Astrocyte of the hippocampus (primary cell): ENCODE results near the gene UBXN10.
A peak's percentile ranks its signal among the peaks of the same experiment; 100 is the strongest.
"Not testable (repeated sequence)": the region's sequence is repeated elsewhere in the genome, so short reads cannot be mapped to it uniquely, and the experiment has no call there.

Experiments used
- DNase-seq: peaks from one replicate; pipeline ENCODE4 v3.0.0; 2011; ENCODE audit warnings: low read depth, low spot score

UBXN10 gene

GRCh38 chr1:20200966-20201365 lies 15.1 kb downstream of the UBXN10 start:
- DNase-seq = no peak

- DNase-seq = no peak
These were observed 16.3 kb downstream of the UBXN10 start for GRCh38 chr1:20202166-20202565.

GRCh38 chr1:20207546-20207945 lies 21.6 kb downstream of the UBXN10 start:
- no peak for DNase-seq

- no peak for DNase-seq
These were observed 23.6 kb downstream of the UBXN10 start for GRCh38 chr1:20209471-20209870.

GRCh38 chr1:20210736-20211460 lies 25.0 kb downstream of the UBXN10 start:
- DNase-seq = no peak

- DNase-seq = no peak
These were observed 25.6 kb downstream of the UBXN10 start for GRCh38 chr1:20211511-20211931.

GRCh38 chr1:20212085-20212684 lies 26.3 kb downstream of the UBXN10 start:
- DNase-seq = no peak

- DNase-seq = peak; percentile 77
These were observed 26.9 kb downstream of the UBXN10 start for GRCh38 chr1:20212685-20213331.

- DNase-seq = peak; percentile 56
These were observed 29.8 kb downstream of the UBXN10 start for GRCh38 chr1:20215716-20216115.

- DNase-seq = peak; percentile 33
These were observed 30.7 kb downstream of the UBXN10 start for GRCh38 chr1:20216574-20216973.

GRCh38 chr1:20219053-20219452 lies 33.2 kb downstream of the UBXN10 start:
- DNase-seq = not testable (repeated sequence)

- DNase-seq = no peak
These were observed 34.1 kb downstream of the UBXN10 start for GRCh38 chr1:20220036-20220435.

- DNase-seq = no peak
These were observed 37.2 kb downstream of the UBXN10 start for GRCh38 chr1:20223106-20223505.

- DNase-seq = no peak
These were observed 37.9 kb downstream of the UBXN10 start for GRCh38 chr1:20223551-20224419.

GRCh38 chr1:20224546-20224945 lies 38.6 kb downstream of the UBXN10 start:
- DNase-seq = no peak

GRCh38 chr1:20227704-20228103 lies 41.8 kb downstream of the UBXN10 start:
- DNase-seq = no peak

GRCh38 chr1:20228314-20228825 lies 42.5 kb downstream of the UBXN10 start:
- no peak for DNase-seq

- peak; percentile 59 for DNase-seq
These were observed 43.3 kb downstream of the UBXN10 start for GRCh38 chr1:20229171-20229570.

- not testable (repeated sequence) for DNase-seq
These were observed 46.7 kb downstream of the UBXN10 start for GRCh38 chr1:20232564-20232963.

- DNase-seq = no peak
These were observed 47.5 kb downstream of the UBXN10 start for GRCh38 chr1:20233394-20233793.

- no peak for DNase-seq
These were observed 48.0 kb downstream of the UBXN10 start for GRCh38 chr1:20233866-20234265.
